Caco-2 (cell line): ENCODE results near the gene NPL. TPM values are rescaled to one million over a fixed set of nuclear protein-coding genes. Genes with fewer than 3 reads are reported as not detected.

Experiments
- BruUV-seq: library from RNA; stranded (reverse); fragments of 400-500 nt; replicated peaks from 2 replicates; lab custom pipeline; 2021; lab: Mats Ljungman, UMichigan
- CTCF ChIA-PET: fragments of 300-600 bp; sonication (Branson Sonifier 250); formaldehyde crosslinking; loops from one replicate; lab custom pipeline; 2022; ENCODE audit warnings: antibody characterized with exemption; lab: Charles Lee
- POLR2A ChIA-PET: fragments of 300-600 bp; sonication (Branson Sonifier 250); formaldehyde crosslinking; loops from one replicate; lab custom pipeline; 2022; ENCODE audit warnings: antibody characterized with exemption; lab: Charles Lee
- DNase-seq, 2 experiments: peaks; one replicate each; pipeline versions ENCODE4 v3.0.0 to v3.0.0-alpha.2; 2020 to 2022
- H3K27me3 ChIP-seq: replicated peaks from 2 replicates; pipeline ENCODE4 v1.6.0; 2011; ENCODE audit warnings: low read length; ENCODE audit not compliant: control insufficient read depth, insufficient read depth
- H3K36me3 ChIP-seq: 2 replicates; pipeline ENCODE4 v1.5.1; 2011; ENCODE audit warnings: low read length; ENCODE audit not compliant: control insufficient read depth, insufficient read depth
- H3K4me1 ChIP-seq: fragments of 250-450 bp; sonication (Bioruptor Pico); 2 replicates; pipeline ENCODE4 v1.5.1; 2020; ENCODE audit warnings: mild to moderate bottlenecking
- H3K4me3 ChIP-seq: 2 replicates; pipeline ENCODE4 v1.5.1; 2011; ENCODE audit warnings: low read depth, mild to moderate bottlenecking, control low read depth, low read length
- H3K9me3 ChIP-seq: fragments of 250-450 bp; sonication (Bioruptor Pico); 2 replicates; pipeline ENCODE4 v1.5.1; 2020; ENCODE audit warnings: mild to moderate bottlenecking, moderate library complexity
- H3K27ac Mint-ChIP-seq: one replicate; pipeline ENCODE4 v1.8.0; 2022; ENCODE audit warnings: mixed read lengths; ENCODE audit not compliant: unreplicated experiment
- H3K27me3 Mint-ChIP-seq: one replicate; pipeline ENCODE4 v1.8.0; 2022; ENCODE audit warnings: mixed read lengths; ENCODE audit not compliant: insufficient read depth, unreplicated experiment
- H3K36me3 Mint-ChIP-seq: one replicate; pipeline ENCODE4 v1.8.0; 2022; ENCODE audit warnings: mild to moderate bottlenecking, mixed read lengths; ENCODE audit not compliant: insufficient read depth, unreplicated experiment
- H3K4me1 Mint-ChIP-seq: one replicate; pipeline ENCODE4 v1.8.0; 2022; ENCODE audit warnings: low read depth, mixed read lengths; ENCODE audit not compliant: unreplicated experiment
- H3K4me3 Mint-ChIP-seq: one replicate; pipeline ENCODE4 v1.8.0; 2022; ENCODE audit warnings: mild to moderate bottlenecking, moderate library complexity, mixed read lengths; ENCODE audit not compliant: unreplicated experiment
- H3K9me3 Mint-ChIP-seq: one replicate; pipeline ENCODE4 v1.8.0; 2022; ENCODE audit warnings: mixed read lengths; ENCODE audit not compliant: unreplicated experiment
- intact Hi-C: fragments of 100-400 bp; cut with micrococcal nuclease; formaldehyde crosslinking; loops from one replicate; pipeline ENCODE4 v1.10.0; 2022; ENCODE audit not compliant: unreplicated experiment
- total RNA-seq: library from RNA; stranded (reverse); gene quantifications from 2 replicates; pipeline ENCODE4 v1.2.3, GENCODE V29; 2022
- TF ChIP-seq, protein P1 (sequence below), 2 experiments: fragments of 200-600 bp in 1 of 2; IDR thresholded peaks; 1 replicate in 1 of 2; 2 replicates in 1 of 2; pipeline versions ENCODE4 v1.5.1 to v1.8.0; 2011 to 2022; ENCODE audit warnings: antibody characterized with exemption in 1 of 2, control low read depth in 1 of 2, inconsistent platforms in 1 of 2, low read depth in 1 of 2, low read length in 1 of 2, mild to moderate bottlenecking in 1 of 2, moderate library complexity in 1 of 2; ENCODE audit not compliant: insufficient read depth in 1 of 2, severe bottlenecking in 1 of 2, unreplicated experiment in 1 of 2

NPL gene
- total RNA-seq, 1 experiment from 2014 or later = 4.8 TPM

DNA sequence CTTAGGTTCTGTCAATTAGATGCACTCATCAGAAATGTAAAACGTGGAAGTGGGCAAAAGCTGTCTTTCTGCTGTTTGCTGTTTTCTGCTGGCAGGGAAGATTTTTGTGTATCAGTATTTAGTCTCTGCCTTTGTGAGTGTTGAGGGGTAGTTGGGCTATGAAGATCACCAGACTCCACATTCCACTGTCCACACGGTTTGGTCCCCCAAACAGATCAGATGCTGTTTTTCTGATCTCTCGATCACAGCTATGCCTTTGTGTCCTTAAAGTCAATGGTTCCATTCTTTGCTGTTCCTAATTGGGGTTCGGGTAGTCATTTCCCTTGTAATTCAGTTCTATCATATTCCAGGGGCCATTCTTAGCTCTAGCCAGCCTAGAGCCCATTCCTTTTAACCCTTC lies 27.0 kb upstream of the NPL start:
- POLR2A ChIA-PET = no interaction called here
- Histone ChIP-seq H3K9me3 (no peaks in the 10 kb centered on the region), H3K4me3 (no peak overlapping the region), H3K27me3 (peaks cover 1% of the 10 kb centered on the region), H3K36me3 (no peaks in the 10 kb centered on the region), H3K4me1 (no peaks in the 10 kb centered on the region)
- DNase-seq = no peak
- H3K4me3 Mint-ChIP-seq = no peak overlapping the region
- no peak overlapping the region for H3K27ac Mint-ChIP-seq
- H3K27me3 Mint-ChIP-seq = peaks cover 6% of the 10 kb centered on the region
- intact Hi-C loops = no loop called here
- BruUV-seq = no TSS peak
- H3K4me1 Mint-ChIP-seq = no peaks in the 10 kb centered on the region
- TF ChIP-seq, protein P1, sequence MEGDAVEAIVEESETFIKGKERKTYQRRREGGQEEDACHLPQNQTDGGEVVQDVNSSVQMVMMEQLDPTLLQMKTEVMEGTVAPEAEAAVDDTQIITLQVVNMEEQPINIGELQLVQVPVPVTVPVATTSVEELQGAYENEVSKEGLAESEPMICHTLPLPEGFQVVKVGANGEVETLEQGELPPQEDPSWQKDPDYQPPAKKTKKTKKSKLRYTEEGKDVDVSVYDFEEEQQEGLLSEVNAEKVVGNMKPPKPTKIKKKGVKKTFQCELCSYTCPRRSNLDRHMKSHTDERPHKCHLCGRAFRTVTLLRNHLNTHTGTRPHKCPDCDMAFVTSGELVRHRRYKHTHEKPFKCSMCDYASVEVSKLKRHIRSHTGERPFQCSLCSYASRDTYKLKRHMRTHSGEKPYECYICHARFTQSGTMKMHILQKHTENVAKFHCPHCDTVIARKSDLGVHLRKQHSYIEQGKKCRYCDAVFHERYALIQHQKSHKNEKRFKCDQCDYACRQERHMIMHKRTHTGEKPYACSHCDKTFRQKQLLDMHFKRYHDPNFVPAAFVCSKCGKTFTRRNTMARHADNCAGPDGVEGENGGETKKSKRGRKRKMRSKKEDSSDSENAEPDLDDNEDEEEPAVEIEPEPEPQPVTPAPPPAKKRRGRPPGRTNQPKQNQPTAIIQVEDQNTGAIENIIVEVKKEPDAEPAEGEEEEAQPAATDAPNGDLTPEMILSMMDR (IDR thresholded peaks at IDR 0.05; ENCODE audit: insufficient read depth in 1 of 2, low read depth in 1 of 2, low read length in 1 of 2, severe bottlenecking in 1 of 2, unreplicated experiment in 1 of 2) = no peak
- H3K36me3 Mint-ChIP-seq = no peaks in the 10 kb centered on the region
- H3K9me3 Mint-ChIP-seq = peaks cover 10% of the 10 kb centered on the region
- CTCF ChIA-PET = interaction anchor here (0.5 kb wide), 1 partner anchor 306 kb away, joined by 3 read pairs; no protein-coding TSS in a partner anchor

DNA sequence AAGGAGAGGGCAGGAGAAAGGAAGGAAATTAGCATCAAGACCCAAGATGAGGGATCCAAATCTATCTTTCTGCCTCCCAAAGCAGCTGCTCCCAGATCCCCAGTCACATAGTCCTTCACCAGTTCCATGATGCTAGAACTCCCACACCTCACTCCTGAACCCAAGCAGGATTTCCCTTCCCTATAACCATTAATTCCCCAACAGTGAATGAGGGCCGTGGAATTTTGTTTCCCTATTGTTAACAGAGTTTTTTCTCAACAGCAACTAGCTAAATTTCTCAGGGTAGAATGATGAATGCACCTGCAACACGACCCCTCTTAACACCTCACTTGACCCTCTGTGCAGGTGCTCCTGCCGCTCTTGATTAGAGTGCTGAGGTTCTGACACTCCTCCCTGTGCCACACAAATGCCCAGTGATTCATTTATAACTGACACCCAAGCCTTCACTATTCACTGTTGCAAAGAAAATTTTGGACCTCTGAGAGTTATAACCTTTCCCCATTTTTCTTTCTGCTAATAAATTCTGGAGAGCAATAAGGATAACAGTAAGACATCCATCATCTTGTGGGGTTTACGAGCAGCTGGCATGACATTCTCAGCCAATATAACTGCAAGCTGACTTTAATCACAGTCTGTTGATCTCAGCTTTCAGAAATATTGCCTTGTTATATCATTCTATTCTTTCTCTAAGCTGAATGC lies 25.4 kb upstream of the NPL start:
- H3K36me3 Mint-ChIP-seq = no peaks in the 10 kb centered on the region
- ChIA-PET CTCF (interaction anchor here (0.6 kb wide), 1 partner anchor 83 kb away, joined by 3 read pairs; no protein-coding TSS in a partner anchor), POLR2A (no interaction called here)

DNA sequence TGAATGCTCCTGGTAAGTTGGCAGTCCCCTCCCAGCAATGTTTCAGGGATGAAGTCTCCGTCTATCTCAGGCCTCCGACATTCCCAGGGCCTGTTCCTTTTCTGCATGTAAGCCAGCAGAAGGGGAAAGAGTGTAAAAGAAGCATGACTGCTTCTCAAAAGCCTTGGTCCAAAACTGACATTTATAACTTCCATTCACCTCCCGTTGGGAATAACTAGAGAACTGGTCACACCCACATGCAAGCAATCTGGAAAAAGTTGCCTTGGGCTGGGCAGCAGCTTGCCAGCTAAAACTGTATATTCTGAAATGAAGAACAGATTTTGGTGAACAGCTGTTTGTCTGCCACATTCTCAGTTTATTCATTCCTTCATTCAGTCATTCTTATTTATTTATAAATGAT lies 24.2 kb upstream of the NPL start:
- Histone ChIP-seq H3K27me3 (peaks cover 1% of the 10 kb centered on the region), H3K36me3 (no peaks in the 10 kb centered on the region), H3K9me3 (no peaks in the 10 kb centered on the region), H3K4me3 (no peak overlapping the region), H3K4me1 (no peaks in the 10 kb centered on the region)
- no TSS peak for BruUV-seq
- H3K4me3 Mint-ChIP-seq = no peak overlapping the region
- no peaks in the 10 kb centered on the region for H3K4me1 Mint-ChIP-seq
- intact Hi-C loops = no loop called here
- H3K27ac Mint-ChIP-seq = no peak overlapping the region
- no peak for DNase-seq
- ChIA-PET CTCF (no interaction called here), POLR2A (no interaction called here)
- H3K27me3 Mint-ChIP-seq = peaks cover 9% of the 10 kb centered on the region
- TF ChIP-seq, protein P1 (IDR thresholded peaks at IDR 0.05; ENCODE audit: insufficient read depth in 1 of 2, low read depth in 1 of 2, low read length in 1 of 2, severe bottlenecking in 1 of 2, unreplicated experiment in 1 of 2) = no peak
- peaks cover 10% of the 10 kb centered on the region for H3K9me3 Mint-ChIP-seq
- no peaks in the 10 kb centered on the region for H3K36me3 Mint-ChIP-seq

More for the DNA sequence above, 25.4 kb upstream of the NPL start:
- H3K4me1 Mint-ChIP-seq = no peaks in the 10 kb centered on the region
- peaks cover 6% of the 10 kb centered on the region for H3K27me3 Mint-ChIP-seq
- no peaks in the 10 kb centered on the region for H3K9me3 ChIP-seq
- peaks cover 1% of the 10 kb centered on the region for H3K27me3 ChIP-seq
- no peak overlapping the region for H3K4me3 ChIP-seq
- TF ChIP-seq, protein P1 (IDR thresholded peaks at IDR 0.05; ENCODE audit: insufficient read depth in 1 of 2, low read depth in 1 of 2, low read length in 1 of 2, severe bottlenecking in 1 of 2, unreplicated experiment in 1 of 2) = no peak
- peaks cover 10% of the 10 kb centered on the region for H3K9me3 Mint-ChIP-seq
- intact Hi-C loops = no loop called here
- no peaks in the 10 kb centered on the region for H3K4me1 ChIP-seq
- no peak for DNase-seq
- H3K27ac Mint-ChIP-seq = no peak overlapping the region
- no peak overlapping the region for H3K4me3 Mint-ChIP-seq
- H3K36me3 ChIP-seq = no peaks in the 10 kb centered on the region
- BruUV-seq = no TSS peak
